WTC11 (cell line): ENCODE measurements around the gene FARSA. TPM values are rescaled to one million over a fixed set of nuclear protein-coding genes. Genes with fewer than 3 reads are reported as not detected.

ENCODE experiments used
- ATAC-seq: fragments of 200-7000 bp; cut with Tn5 transposase; 2 replicates; pipeline ENCODE4 v1.10.0; 2021; ENCODE audit warnings: mild to moderate bottlenecking, moderate library complexity
- CTCF ChIA-PET: fragments of 300-600 bp; sonication (Branson Sonifier 250); formaldehyde crosslinking; loops from one replicate; lab custom pipeline; 2021; ENCODE audit warnings: antibody characterized with exemption; lab: Charles Lee
- POLR2A ChIA-PET: fragments of 350-600 bp; sonication (Branson Sonifier 250); formaldehyde crosslinking; loops from one replicate; lab custom pipeline; 2021; ENCODE audit warnings: antibody characterized with exemption; lab: Charles Lee
- DNase-seq: peaks from one replicate; pipeline ENCODE4 v3.0.0; 2021; ENCODE audit warnings: low spot score
- H3K27ac Mint-ChIP-seq: 2 replicates; pipeline ENCODE4 v1.8.0; 2021; ENCODE audit warnings: mixed read lengths
- H3K27me3 Mint-ChIP-seq: 2 replicates; pipeline ENCODE4 v1.8.0; 2021; ENCODE audit warnings: low read depth, mild to moderate bottlenecking, moderate library complexity, mixed read lengths
- H3K36me3 Mint-ChIP-seq: 2 replicates; pipeline ENCODE4 v1.8.0; 2021; ENCODE audit warnings: mixed read lengths
- H3K4me1 Mint-ChIP-seq: 2 replicates; pipeline ENCODE4 v1.8.0; 2022; ENCODE audit warnings: mixed read lengths
- H3K4me3 Mint-ChIP-seq: 2 replicates; pipeline ENCODE4 v1.8.0; 2021; ENCODE audit warnings: mild to moderate bottlenecking, moderate library complexity, mixed read lengths
- H3K9me3 Mint-ChIP-seq: 2 replicates; pipeline ENCODE4 v1.8.0; 2021; ENCODE audit warnings: mixed read lengths
- CBFB ChIP-seq: sonication (generic); formaldehyde crosslinking; IDR thresholded peaks from 2 replicates; pipeline ENCODE4 v1.8.1; 2022; ENCODE audit warnings: mild to moderate bottlenecking, low read depth, missing genetic modification reagents
- CREM ChIP-seq: sonication (generic); formaldehyde crosslinking; IDR thresholded peaks from 2 replicates; pipeline ENCODE4 v1.8.1; 2022; ENCODE audit warnings: mild to moderate bottlenecking, missing genetic modification reagents, moderate library complexity
- ELF4 ChIP-seq: sonication (generic); formaldehyde crosslinking; IDR thresholded peaks from 2 replicates; pipeline ENCODE4 v1.8.1; 2022; ENCODE audit warnings: low read depth, mild to moderate bottlenecking, moderate library complexity, missing genetic modification reagents
- ESRRA ChIP-seq: sonication (generic); formaldehyde crosslinking; IDR thresholded peaks from 2 replicates; pipeline ENCODE4 v1.8.1; 2022; ENCODE audit warnings: mild to moderate bottlenecking, missing genetic modification reagents, borderline replicate concordance
- GABPB1 ChIP-seq: sonication (generic); formaldehyde crosslinking; IDR thresholded peaks from 2 replicates; pipeline ENCODE4 v1.8.1; 2023; ENCODE audit warnings: mild to moderate bottlenecking, missing genetic modification reagents
- JAZF1 ChIP-seq: fragments of 250-450 bp; sonication (Bioruptor Pico); IDR thresholded peaks from 2 replicates; pipeline ENCODE4 v1.9.0; 2021; ENCODE audit warnings: moderate library complexity, mild to moderate bottlenecking, inconsistent platforms
- NR3C1 ChIP-seq: sonication (generic); formaldehyde crosslinking; conservative IDR thresholded peaks from 2 replicates; pipeline ENCODE4 v1.8.1; 2023; ENCODE audit warnings: low read depth, mild to moderate bottlenecking, missing genetic modification reagents
- RELA ChIP-seq: sonication (generic); formaldehyde crosslinking; IDR thresholded peaks from 2 replicates; pipeline ENCODE4 v1.8.1; 2022; ENCODE audit warnings: missing genetic modification reagents, mild to moderate bottlenecking, borderline replicate concordance
- total RNA-seq: library from RNA; stranded (reverse); gene quantifications from 3 replicates; pipeline ENCODE4 v1.2.3, GENCODE V29; 2021
- TF ChIP-seq, protein P1 (sequence below): sonication (generic); formaldehyde crosslinking; IDR thresholded peaks from 2 replicates; pipeline ENCODE4 v1.8.1; 2022; ENCODE audit warnings: missing genetic modification reagents, borderline replicate concordance
- TF ChIP-seq, protein P2 (sequence below): sonication (generic); formaldehyde crosslinking; IDR thresholded peaks from 2 replicates; pipeline ENCODE4 v1.8.0; 2022; ENCODE audit warnings: mild to moderate bottlenecking, missing genetic modification reagents
- TF ChIP-seq, protein P3 (sequence below): fragments of 250-450 bp; sonication (Bioruptor Pico); IDR thresholded peaks from 2 replicates; pipeline ENCODE4 v1.9.0; 2021; ENCODE audit warnings: moderate library complexity, mild to moderate bottlenecking, inconsistent platforms, borderline replicate concordance
- TF ChIP-seq, protein P4 (sequence below): sonication (generic); formaldehyde crosslinking; IDR thresholded peaks from 2 replicates; pipeline ENCODE4 v1.8.0; 2023; ENCODE audit warnings: mild to moderate bottlenecking, missing genetic modification reagents
- TF ChIP-seq, protein P5 (sequence below): sonication (generic); formaldehyde crosslinking; IDR thresholded peaks from 2 replicates; pipeline ENCODE4 v1.8.1; 2023; ENCODE audit warnings: mild to moderate bottlenecking, missing genetic modification reagents, moderate library complexity
- TF ChIP-seq, protein P6 (sequence below): fragments of 250-450 bp; sonication (Bioruptor Pico); IDR thresholded peaks from 2 replicates; pipeline ENCODE4 v1.9.0; 2021; ENCODE audit warnings: mild to moderate bottlenecking
- TF ChIP-seq, protein P7 (sequence below): fragments of 250-450 bp; sonication (Bioruptor Pico); IDR thresholded peaks from 2 replicates; pipeline ENCODE4 v1.9.0; 2021; ENCODE audit warnings: mild to moderate bottlenecking

The FARSA gene
- total RNA-seq, 1 experiment from 2014 or later: 108 TPM

DNA sequence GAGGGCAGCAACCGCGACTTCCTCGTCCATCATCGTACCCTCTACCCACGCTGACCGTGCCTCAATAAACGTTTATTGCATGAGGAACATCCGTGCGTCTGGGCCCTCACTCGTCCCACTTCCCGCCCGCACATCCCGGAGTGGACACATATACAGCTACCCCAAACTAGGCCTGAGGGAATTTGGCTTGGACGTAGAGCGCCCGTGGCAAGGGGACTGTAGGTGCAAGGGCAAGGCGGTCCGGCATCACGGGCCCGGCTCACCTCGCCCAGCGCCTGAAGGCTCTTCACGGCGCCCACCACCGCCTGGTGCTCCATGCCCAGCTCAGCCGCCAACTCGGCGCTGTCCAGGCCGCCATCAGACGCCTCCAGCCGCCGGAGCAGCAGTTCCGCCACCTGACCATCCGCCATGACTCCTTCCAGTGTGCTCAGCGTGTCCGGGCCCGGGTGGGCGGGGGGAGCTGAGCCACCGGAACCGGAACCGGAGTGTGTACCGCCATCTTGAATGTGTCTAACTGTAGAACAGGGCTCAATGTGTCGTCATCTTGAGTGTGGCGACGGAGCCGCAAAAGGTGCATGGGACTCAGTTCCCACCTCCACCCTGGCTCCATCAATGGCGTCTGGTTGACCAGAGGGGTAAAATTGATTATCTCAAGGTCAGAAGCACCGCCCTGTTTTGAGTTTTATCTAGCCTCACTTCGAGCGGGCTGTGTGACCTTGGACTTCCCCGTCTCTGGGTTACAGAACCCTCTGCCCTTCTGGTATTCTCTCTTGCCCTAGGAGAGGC is at the start of gene FARSA (continued):
- no peak for TF ChIP-seq CBFB (CRISPR knock-in tag)
- TF ChIP-seq CREM: peak; percentile 63; the same call in 1 of the 2 replicates

DNA sequence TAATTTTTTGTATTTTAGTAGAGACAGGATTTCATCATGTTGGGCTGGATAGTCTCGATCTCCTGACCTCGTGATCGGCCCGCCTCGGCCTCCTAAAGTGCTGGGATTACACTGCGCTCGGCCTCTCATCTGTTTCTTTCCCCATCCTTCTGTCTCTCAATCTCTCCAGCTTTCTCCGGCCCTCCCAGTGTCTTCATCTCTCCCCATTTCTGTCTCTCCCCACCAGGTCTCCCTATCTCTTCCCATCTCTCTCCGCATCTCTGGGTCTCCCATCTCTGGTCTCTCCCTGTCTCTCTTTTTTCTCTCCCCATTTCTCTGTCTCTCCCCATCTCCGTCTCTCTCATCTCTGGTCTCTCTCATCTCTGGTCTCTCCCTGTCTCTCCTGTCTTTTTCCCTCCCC is 49.6 kb upstream of the FARSA start:
- H3K27ac Mint-ChIP-seq: no peak overlapping the region
- CTCF ChIA-PET: interaction anchor here (0.6 to 4.6 kb wide), 9 partner anchors 22 to 179 kb away, joined by 3 to 66 read pairs (median 6); no protein-coding TSS in a partner anchor
- TF ChIP-seq GABPB1 (CRISPR knock-in tag) (no peak), ESRRA (CRISPR knock-in tag) (no peak)
- TF ChIP-seq, protein P1, sequence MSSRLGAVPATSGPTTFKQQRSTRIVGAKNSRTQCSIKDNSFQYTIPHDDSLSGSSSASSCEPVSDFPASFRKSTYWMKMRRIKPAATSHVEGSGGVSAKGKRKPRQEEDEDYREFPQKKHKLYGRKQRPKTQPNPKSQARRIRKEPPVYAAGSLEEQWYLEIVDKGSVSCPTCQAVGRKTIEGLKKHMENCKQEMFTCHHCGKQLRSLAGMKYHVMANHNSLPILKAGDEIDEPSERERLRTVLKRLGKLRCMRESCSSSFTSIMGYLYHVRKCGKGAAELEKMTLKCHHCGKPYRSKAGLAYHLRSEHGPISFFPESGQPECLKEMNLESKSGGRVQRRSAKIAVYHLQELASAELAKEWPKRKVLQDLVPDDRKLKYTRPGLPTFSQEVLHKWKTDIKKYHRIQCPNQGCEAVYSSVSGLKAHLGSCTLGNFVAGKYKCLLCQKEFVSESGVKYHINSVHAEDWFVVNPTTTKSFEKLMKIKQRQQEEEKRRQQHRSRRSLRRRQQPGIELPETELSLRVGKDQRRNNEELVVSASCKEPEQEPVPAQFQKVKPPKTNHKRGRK (CRISPR knock-in tag): 0 out of 2 replicates have a peak, but pooled peaks have one; percentile 60
- TF ChIP-seq, protein P2, sequence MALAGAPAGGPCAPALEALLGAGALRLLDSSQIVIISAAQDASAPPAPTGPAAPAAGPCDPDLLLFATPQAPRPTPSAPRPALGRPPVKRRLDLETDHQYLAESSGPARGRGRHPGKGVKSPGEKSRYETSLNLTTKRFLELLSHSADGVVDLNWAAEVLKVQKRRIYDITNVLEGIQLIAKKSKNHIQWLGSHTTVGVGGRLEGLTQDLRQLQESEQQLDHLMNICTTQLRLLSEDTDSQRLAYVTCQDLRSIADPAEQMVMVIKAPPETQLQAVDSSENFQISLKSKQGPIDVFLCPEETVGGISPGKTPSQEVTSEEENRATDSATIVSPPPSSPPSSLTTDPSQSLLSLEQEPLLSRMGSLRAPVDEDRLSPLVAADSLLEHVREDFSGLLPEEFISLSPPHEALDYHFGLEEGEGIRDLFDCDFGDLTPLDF (CRISPR knock-in tag): no peak
- TF ChIP-seq, all 79 proteins: peak for 1
- H3K4me1 Mint-ChIP-seq: peaks cover 6% of the 10 kb centered on the region; the same call in 1 of the 2 replicates
- POLR2A ChIA-PET: no interaction called here
- DNase-seq (no peak), ATAC-seq (no peak)
- peaks cover 39% of the 10 kb centered on the region for H3K27me3 Mint-ChIP-seq
- no peaks in the 10 kb centered on the region for H3K9me3 Mint-ChIP-seq
- no peak overlapping the region for H3K4me3 Mint-ChIP-seq
- H3K36me3 Mint-ChIP-seq: no peaks in the 10 kb centered on the region

DNA sequence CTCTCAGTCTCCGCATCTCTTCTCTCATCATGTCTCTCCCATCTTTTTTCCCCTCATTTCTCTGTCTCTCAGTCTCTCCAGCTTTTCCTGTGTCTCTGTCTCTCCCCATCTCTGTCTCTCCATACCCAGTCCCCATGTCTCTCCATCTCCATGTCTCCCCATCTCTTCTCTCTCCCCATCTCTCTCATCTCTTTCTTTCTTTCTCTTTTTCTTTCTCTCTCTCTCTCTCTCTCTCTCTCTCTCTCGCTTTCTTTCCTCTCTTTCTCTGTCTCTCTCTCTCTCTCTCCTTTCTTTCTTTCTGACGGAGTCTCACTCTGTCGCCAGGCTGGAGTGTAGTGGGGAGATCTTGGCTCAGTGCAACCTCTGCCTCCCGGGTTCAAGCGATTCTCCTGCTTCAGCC is 49.1 kb upstream of the FARSA start:
- no peak overlapping the region for H3K27ac Mint-ChIP-seq
- DNase-seq (no peak), ATAC-seq (no peak)
- ChIA-PET CTCF (interaction anchor here (0.6 to 4.6 kb wide), 6 partner anchors 46 to 179 kb away, joined by 3 to 66 read pairs (median 6); no protein-coding TSS in a partner anchor), POLR2A (no interaction called here)
- no peak for TF ChIP-seq JAZF1
- TF ChIP-seq, protein P3, sequence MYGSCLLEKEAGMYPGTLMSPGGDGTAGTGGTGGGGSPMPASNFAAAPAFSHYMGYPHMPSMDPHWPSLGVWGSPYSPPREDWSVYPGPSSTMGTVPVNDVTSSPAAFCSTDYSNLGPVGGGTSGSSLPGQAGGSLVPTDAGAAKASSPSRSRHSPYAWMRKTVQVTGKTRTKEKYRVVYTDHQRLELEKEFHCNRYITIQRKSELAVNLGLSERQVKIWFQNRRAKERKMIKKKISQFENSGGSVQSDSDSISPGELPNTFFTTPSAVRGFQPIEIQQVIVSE (CRISPR knock-in tag): no peak
- no peak for TF ChIP-seq RELA (CRISPR knock-in tag)
- no peak for TF ChIP-seq ELF4
- TF ChIP-seq, protein P4, sequence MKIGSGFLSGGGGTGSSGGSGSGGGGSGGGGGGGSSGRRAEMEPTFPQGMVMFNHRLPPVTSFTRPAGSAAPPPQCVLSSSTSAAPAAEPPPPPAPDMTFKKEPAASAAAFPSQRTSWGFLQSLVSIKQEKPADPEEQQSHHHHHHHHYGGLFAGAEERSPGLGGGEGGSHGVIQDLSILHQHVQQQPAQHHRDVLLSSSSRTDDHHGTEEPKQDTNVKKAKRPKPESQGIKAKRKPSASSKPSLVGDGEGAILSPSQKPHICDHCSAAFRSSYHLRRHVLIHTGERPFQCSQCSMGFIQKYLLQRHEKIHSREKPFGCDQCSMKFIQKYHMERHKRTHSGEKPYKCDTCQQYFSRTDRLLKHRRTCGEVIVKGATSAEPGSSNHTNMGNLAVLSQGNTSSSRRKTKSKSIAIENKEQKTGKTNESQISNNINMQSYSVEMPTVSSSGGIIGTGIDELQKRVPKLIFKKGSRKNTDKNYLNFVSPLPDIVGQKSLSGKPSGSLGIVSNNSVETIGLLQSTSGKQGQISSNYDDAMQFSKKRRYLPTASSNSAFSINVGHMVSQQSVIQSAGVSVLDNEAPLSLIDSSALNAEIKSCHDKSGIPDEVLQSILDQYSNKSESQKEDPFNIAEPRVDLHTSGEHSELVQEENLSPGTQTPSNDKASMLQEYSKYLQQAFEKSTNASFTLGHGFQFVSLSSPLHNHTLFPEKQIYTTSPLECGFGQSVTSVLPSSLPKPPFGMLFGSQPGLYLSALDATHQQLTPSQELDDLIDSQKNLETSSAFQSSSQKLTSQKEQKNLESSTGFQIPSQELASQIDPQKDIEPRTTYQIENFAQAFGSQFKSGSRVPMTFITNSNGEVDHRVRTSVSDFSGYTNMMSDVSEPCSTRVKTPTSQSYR (CRISPR knock-in tag): no peak
- no peak for TF ChIP-seq NR3C1
- TF ChIP-seq, protein P5, sequence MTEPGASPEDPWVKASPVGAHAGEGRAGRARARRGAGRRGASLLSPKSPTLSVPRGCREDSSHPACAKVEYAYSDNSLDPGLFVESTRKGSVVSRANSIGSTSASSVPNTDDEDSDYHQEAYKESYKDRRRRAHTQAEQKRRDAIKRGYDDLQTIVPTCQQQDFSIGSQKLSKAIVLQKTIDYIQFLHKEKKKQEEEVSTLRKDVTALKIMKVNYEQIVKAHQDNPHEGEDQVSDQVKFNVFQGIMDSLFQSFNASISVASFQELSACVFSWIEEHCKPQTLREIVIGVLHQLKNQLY (CRISPR knock-in tag): no peak
- TF ChIP-seq, protein P6, sequence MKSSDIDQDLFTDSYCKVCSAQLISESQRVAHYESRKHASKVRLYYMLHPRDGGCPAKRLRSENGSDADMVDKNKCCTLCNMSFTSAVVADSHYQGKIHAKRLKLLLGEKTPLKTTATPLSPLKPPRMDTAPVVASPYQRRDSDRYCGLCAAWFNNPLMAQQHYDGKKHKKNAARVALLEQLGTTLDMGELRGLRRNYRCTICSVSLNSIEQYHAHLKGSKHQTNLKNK: no peak
- TF ChIP-seq, protein P7, sequence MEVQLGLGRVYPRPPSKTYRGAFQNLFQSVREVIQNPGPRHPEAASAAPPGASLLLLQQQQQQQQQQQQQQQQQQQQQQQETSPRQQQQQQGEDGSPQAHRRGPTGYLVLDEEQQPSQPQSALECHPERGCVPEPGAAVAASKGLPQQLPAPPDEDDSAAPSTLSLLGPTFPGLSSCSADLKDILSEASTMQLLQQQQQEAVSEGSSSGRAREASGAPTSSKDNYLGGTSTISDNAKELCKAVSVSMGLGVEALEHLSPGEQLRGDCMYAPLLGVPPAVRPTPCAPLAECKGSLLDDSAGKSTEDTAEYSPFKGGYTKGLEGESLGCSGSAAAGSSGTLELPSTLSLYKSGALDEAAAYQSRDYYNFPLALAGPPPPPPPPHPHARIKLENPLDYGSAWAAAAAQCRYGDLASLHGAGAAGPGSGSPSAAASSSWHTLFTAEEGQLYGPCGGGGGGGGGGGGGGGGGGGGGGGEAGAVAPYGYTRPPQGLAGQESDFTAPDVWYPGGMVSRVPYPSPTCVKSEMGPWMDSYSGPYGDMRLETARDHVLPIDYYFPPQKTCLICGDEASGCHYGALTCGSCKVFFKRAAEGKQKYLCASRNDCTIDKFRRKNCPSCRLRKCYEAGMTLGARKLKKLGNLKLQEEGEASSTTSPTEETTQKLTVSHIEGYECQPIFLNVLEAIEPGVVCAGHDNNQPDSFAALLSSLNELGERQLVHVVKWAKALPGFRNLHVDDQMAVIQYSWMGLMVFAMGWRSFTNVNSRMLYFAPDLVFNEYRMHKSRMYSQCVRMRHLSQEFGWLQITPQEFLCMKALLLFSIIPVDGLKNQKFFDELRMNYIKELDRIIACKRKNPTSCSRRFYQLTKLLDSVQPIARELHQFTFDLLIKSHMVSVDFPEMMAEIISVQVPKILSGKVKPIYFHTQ: no peak
- H3K36me3 Mint-ChIP-seq: no peaks in the 10 kb centered on the region
- H3K9me3 Mint-ChIP-seq: no peaks in the 10 kb centered on the region
- H3K4me3 Mint-ChIP-seq: no peak overlapping the region
- peaks cover 38% of the 10 kb centered on the region for H3K27me3 Mint-ChIP-seq
- H3K4me1 Mint-ChIP-seq: peaks cover 6% of the 10 kb centered on the region; the same call in 1 of the 2 replicates
